Stomach (tissue), 9 donors: ENCODE measurements around the gene CCSER1. TPM values are rescaled to one million over a fixed set of nuclear protein-coding genes. Genes with fewer than 3 reads are reported as not detected.

Experiments used
- DNase-seq, 2 donors: peaks; one replicate each; pipeline versions ENCODE4 v3.0.0 to v3.0.0-alpha.2; 2013 to 2019
- H3K27ac ChIP-seq, 5 donors: fragments of 200-600 bp in 4 of 5; sonication (generic) in 4 of 5; one replicate each; pipeline ENCODE4 v1.5.1; 2013 to 2019; ENCODE audit warnings: mild to moderate bottlenecking in 1 of 5, moderate library complexity in 1 of 5
- H3K27me3 ChIP-seq, 3 donors: fragments of 200-600 bp; sonication (generic); one replicate each; pipeline ENCODE4 v1.5.1; 2017 to 2019; ENCODE audit warnings: mixed run types in 1 of 3
- H3K36me3 ChIP-seq, 4 donors: fragments of 200-600 bp; sonication (generic); 1 replicate in 3 of 4; 2 replicates in 1 of 4; pipeline ENCODE4 v1.5.1; 2016 to 2019
- H3K4me1 ChIP-seq, 4 donors: fragments of 200-600 bp; sonication (generic); one replicate each; pipeline ENCODE4 v1.5.1; 2016 to 2019
- H3K4me3 ChIP-seq, 4 donors: fragments of 200-600 bp; sonication (generic) in 3 of 4; one replicate each; pipeline ENCODE4 v1.5.1; 2016 to 2019; ENCODE audit warnings: mild to moderate bottlenecking in 1 of 4
- H3K9me3 ChIP-seq, 4 donors: fragments of 200-600 bp; sonication (generic); one replicate each; pipeline ENCODE4 v1.5.1; 2016 to 2019
- CTCF ChIP-seq, 7 experiments: fragments of 450-650 bp in 4 of 7; fragments of 200-600 bp in 3 of 7; sonication (generic) in 3 of 7; IDR thresholded peaks; one replicate each; pipeline ENCODE4 v1.5.1; 2016 to 2019; ENCODE audit warnings: antibody characterized with exemption in 7 of 7, control low read depth in 2 of 7, mild to moderate bottlenecking in 1 of 7
- EP300 ChIP-seq: sonication (generic); formaldehyde crosslinking; IDR thresholded peaks from one replicate; pipeline ENCODE4 v1.6.1; 2017; ENCODE audit warnings: antibody characterized with exemption
- POLR2A ChIP-seq, 4 donors: fragments of 450-650 bp; IDR thresholded peaks; one replicate each; pipeline ENCODE4 v1.6.1; 2016; ENCODE audit warnings: antibody characterized with exemption in 4 of 4, control low read depth in 2 of 4, mild to moderate bottlenecking in 1 of 4, moderate library complexity in 1 of 4
- POLR2AphosphoS5 ChIP-seq, 3 donors: sonication (generic); formaldehyde crosslinking; IDR thresholded peaks; one replicate each; pipeline ENCODE4 v1.6.1; 2016; ENCODE audit warnings: antibody characterized with exemption in 3 of 3
- WGBS, 5 donors: extraction: QIAGEN DNeasy Blood & Tissue Kit in 3 of 5; methylation state at CpG; one replicate each; pipeline versions ENCODE4 v1.1.5 to v1.1.7; 2013 to 2018; 5-methylcytosine and 5-hydroxymethylcytosine counted together
- intact Hi-C: fragments of 100-400 bp; cut with DNase I; formaldehyde crosslinking; loops from one replicate; pipeline ENCODE4 v1.15.1; 2023; ENCODE audit warnings: low total_unique reads
- polyA plus RNA-seq, 3 donors: library from polyadenylated mRNA; stranded (reverse); fragments of 200-250 nt; gene quantifications; one replicate each; pipeline ENCODE4 v1.2.3, GENCODE V29; 2013
- total RNA-seq, 5 donors: library from RNA; depleted of rRNA; stranded (reverse); fragments of >200 nt; gene quantifications; one replicate each; pipeline versions ENCODE4 v1.1.0 to v1.2.3, GENCODE V29; 2014 to 2016
- donor health status: healthy with polysubstance abuse.
- donor health status: Bipolar disorder and iron deficiency.
- donor health status: healthy.

The CCSER1 gene
- total and polyA plus RNA-seq, 8 donors, result 0.33 to 149 (median 15.2) TPM

GRCh38 chr4:90227177-90227576, 100.0 kb downstream of the CCSER1 start:
- Histone ChIP-seq H3K27ac (no peak overlapping the region), H3K27me3 (no peaks in the 10 kb centered on the region), H3K9me3 (peaks cover 0 to 4% (median 0%) of the 10 kb centered on the region in 4 donors), H3K36me3 (no peaks in the 10 kb centered on the region), H3K4me1 (no peaks in the 10 kb centered on the region), H3K4me3 (no peak overlapping the region)
- TF ChIP-seq CTCF (IDR thresholded peaks at IDR 0.05) (no peak), POLR2AphosphoS5 (IDR thresholded peaks at IDR 0.05) (no peak), POLR2A (IDR thresholded peaks at IDR 0.05) (no peak), EP300 (no peak)
- intact Hi-C loops, result no loop called here
- no peak for DNase-seq
- WGBS, 5 donors, result 90 to 98% (median 97%) methylated on average over 3 of the region's 3 CpGs

- Histone ChIP-seq H3K36me3 (no peaks in the 10 kb centered on the region), H3K4me3 (no peak overlapping the region), H3K27me3 (no peaks in the 10 kb centered on the region), H3K9me3 (no peaks in the 10 kb centered on the region), H3K4me1 (no peaks in the 10 kb centered on the region), H3K27ac (no peak overlapping the region)
- no peak for TF ChIP-seq EP300
- TF ChIP-seq CTCF (IDR thresholded peaks at IDR 0.05), result no peak
- no peak for TF ChIP-seq POLR2A (IDR thresholded peaks at IDR 0.05)
- TF ChIP-seq POLR2AphosphoS5 (IDR thresholded peaks at IDR 0.05), result no peak
- 51 to 64% (median 54%) methylated on average over 7 to 8 of the region's 8 CpGs for WGBS, 5 donors
- peak; percentile 28 to 33 for DNase-seq
- intact Hi-C loops, result no loop called here
These were observed 107.8 kb downstream of the CCSER1 start for GRCh38 chr4:90234916-90235547.

GRCh38 chr4:90237751-90238530, 110.7 kb downstream of the CCSER1 start:
- Histone ChIP-seq H3K27ac (no peak overlapping the region), H3K27me3 (no peaks in the 10 kb centered on the region), H3K4me3 (no peak overlapping the region), H3K9me3 (no peaks in the 10 kb centered on the region), H3K36me3 (no peaks in the 10 kb centered on the region), H3K4me1 (no peaks in the 10 kb centered on the region)
- intact Hi-C loops, result no loop called here
- no peak for TF ChIP-seq CTCF (IDR thresholded peaks at IDR 0.05)
- 67 to 73% (median 71%) methylated on average over 4 of the region's 4 CpGs for WGBS, 5 donors
- no peak for DNase-seq

GRCh38 chr4:90240333-90240732, 113.1 kb downstream of the CCSER1 start:
- no peaks in the 10 kb centered on the region for H3K36me3 ChIP-seq
- H3K27me3 ChIP-seq, result no peaks in the 10 kb centered on the region
- H3K4me1 ChIP-seq, result no peaks in the 10 kb centered on the region
- TF ChIP-seq CTCF (IDR thresholded peaks at IDR 0.05), result no peak
- no peak overlapping the region for H3K4me3 ChIP-seq
- no peak overlapping the region for H3K27ac ChIP-seq
- WGBS, 5 donors, result 69 to 90% (median 73%) methylated on average over 1 of the region's 1 CpG
- DNase-seq, result no peak
- intact Hi-C loops, result no loop called here
- no peaks in the 10 kb centered on the region for H3K9me3 ChIP-seq
